Suppressor macrophage treated with lipopolysaccharide for 1 hour (primary cell): ENCODE measurements around the gene ZNF462.
A peak's percentile ranks its signal among the peaks of the same experiment; 100 is the strongest.
"Not testable (repeated sequence)": the region's sequence is repeated elsewhere in the genome, so short reads cannot be mapped to it uniquely, and the experiment has no call there.

Source experiments
- DNase-seq, 3 donors: peaks; one replicate each; pipeline ENCODE4 v3.0.0-alpha.2; 2020 to 2022

The ZNF462 gene

GRCh38 chr9:106862821-106863720 is at the start of gene ZNF462:
Gene ZNF462 (plus strand): TSS chr9:106863166. CDS start chr9:106923384, 60,218 bp downstream.
- DNase-seq: peak in 1 of 3 donors; percentile 43

DNA sequence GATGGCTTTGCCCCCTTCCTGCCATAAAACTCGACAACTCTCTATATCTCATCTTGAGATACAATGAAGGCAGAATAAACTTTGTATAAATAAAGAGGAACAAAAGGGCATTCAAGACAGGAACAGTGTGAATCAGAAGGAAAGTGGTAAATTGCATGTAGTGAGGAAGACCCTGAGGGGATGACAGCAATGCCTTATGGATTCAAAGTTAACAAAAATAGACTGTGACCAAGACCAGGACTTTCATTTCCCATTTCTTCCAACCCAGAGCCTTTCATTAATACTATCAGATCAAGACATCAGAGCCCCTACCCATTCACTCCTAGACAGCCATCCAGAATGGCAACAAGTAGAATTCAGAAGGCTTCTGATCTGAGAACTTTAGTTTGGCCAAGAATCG is 46.4 kb upstream of the ZNF462 start:
- DNase-seq: peak; percentile 38 to 71 (median 60)

- no peak for DNase-seq
Measured at GRCh38 chr9:106818034-106818433, 44.9 kb upstream of the ZNF462 start.

GRCh38 chr9:106820866-106821265 is 42.1 kb upstream of the ZNF462 start:
- no peak for DNase-seq

DNA sequence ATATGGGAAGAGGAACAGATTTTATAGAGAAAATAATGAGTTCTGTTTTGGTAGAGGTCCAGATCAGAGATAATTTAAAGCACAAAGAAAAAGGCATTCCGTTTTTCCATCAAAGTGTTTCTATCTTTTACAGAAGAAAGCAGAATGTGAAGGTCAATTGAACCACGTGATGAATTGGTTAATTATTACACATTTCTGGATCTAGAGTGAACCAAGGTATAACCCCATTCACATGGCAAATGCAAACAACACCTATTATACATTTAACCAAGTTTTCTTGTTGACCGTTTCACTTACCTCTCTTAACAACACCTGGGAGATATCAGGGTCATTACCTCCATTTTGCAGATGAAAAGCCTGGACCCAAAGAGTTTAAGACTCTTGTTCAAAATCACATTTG is 34.9 kb upstream of the ZNF462 start:
- DNase-seq: no peak

GRCh38 chr9:106828965-106829364 is 34.0 kb upstream of the ZNF462 start:
- no peak for DNase-seq

DNA sequence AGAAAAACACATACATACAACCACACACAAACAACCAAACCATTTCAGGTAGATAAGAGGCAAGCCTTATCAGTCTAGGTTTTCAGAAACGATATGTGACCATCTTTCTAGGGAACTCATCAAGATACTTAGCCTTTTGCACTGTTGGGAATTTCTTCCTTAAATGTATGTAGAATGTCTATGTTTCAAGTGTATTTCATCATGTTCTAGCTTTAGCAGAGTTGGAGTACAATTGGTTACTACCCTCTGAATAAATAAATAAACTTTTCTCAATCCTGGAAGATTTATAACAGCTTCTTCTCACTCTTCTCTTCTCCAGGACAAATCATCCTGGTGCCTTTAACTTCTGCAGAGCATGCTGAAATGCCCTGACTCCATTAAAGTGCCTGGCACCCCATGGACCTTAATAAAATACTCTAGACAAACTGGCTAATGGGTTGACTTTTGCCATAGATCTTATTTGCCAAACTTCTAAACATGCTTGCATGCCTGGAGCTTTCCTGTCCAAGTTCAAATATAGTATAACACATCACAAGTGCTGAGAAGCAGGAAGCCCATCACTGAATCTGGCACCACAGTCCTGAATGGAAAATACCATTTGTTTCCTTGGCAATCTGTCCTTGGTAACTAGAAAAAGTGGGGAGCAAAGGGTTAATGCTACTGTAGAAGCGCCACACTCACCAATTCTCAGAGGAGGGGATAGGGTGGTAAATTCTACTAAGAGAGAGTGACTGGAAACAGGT is 33.1 kb upstream of the ZNF462 start:
- DNase-seq: no peak

- DNase-seq: no peak
Measured at GRCh38 chr9:106830527-106831150, 32.3 kb upstream of the ZNF462 start.

DNA sequence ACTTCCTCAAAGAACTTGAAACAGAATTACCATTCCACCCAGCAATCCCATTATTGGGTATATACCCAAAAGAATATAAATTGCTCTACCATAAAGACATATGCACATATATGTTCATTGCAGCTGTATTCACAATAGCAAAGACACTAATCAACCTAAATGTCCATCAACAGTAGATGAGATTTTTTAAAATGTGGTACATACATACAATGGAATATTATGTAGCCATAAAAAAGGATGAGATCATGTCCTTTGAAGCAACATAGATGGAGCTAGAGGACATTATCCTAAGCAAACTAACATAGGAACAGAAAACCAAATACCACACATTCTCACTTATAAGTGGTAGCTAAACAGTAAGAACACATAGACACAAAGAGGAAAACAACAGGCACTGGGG is 28.1 kb upstream of the ZNF462 start:
- no peak for DNase-seq

- DNase-seq: no peak
Measured at GRCh38 chr9:106835840-106836239, 27.1 kb upstream of the ZNF462 start.

GRCh38 chr9:106843371-106843770 is 19.6 kb upstream of the ZNF462 start:
- no peak for DNase-seq

- DNase-seq: no peak
Measured at GRCh38 chr9:106846307-106846706, 16.7 kb upstream of the ZNF462 start.

DNA sequence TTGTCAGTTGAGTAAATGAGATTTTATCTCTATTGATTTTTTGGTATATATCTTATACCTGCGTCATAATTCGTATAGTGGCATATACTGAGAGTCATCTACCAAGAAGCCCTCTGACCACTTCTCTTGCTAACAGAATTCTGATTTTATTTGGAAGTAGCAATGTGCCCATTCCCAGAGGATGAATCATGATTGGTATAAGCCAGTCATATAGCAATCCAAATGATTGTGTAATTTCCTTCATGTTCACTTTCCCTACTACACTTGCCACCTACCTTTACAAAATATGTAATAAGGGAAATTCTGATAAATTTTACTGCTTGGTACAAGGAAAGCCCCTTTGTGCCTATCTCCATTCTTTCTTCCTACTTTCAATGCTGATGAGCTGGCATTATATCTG is 16.1 kb upstream of the ZNF462 start:
- DNase-seq: peak; percentile 47 to 66 (median 61)

DNA sequence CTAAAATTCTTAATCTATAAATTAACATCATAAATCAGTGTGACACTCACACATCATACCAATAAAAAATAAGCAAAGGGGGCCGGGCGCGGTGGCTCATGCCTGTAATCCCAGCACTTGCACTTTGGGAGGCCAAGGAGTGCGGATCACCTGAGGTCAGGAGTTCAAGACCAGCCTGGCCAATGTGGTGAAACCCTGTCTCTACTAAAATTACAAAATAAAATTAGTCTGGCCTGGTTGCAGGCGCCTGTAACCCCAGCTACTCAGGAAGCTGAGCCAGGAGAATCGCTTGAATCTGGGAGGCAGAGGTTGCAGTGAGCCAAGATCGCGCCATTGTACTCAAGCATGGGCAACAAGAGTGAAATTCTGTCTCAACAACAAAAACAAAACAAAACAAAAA is 11.3 kb upstream of the ZNF462 start:
- not testable (repeated sequence) for DNase-seq

- DNase-seq: no peak
Measured at GRCh38 chr9:106857811-106858470, 5.0 kb upstream of the ZNF462 start.

GRCh38 chr9:106859957-106860720 is 2.8 kb upstream of the ZNF462 start:
- peak in 2 of 3 donors; percentile 4 for DNase-seq

- DNase-seq: peak in 1 of 3 donors; percentile 32
Measured at GRCh38 chr9:106860721-106861639, 2.0 kb upstream of the ZNF462 start.

- no peak for DNase-seq
Measured at GRCh38 chr9:106861640-106862109, 1.3 kb upstream of the ZNF462 start.

- peak in 1 of 3 donors; percentile 6 for DNase-seq
Measured at GRCh38 chr9:106862110-106862820, 701 bp upstream of the ZNF462 start.
